T follicular helper cell (primary cell): ENCODE measurements around the gene NINJ1.

ENCODE experiments used
- DNase-seq: peaks from one replicate; pipeline ENCODE4 v3.0.0-alpha.2; 2020; ENCODE audit warnings: low read depth

Gene NINJ1

DNA sequence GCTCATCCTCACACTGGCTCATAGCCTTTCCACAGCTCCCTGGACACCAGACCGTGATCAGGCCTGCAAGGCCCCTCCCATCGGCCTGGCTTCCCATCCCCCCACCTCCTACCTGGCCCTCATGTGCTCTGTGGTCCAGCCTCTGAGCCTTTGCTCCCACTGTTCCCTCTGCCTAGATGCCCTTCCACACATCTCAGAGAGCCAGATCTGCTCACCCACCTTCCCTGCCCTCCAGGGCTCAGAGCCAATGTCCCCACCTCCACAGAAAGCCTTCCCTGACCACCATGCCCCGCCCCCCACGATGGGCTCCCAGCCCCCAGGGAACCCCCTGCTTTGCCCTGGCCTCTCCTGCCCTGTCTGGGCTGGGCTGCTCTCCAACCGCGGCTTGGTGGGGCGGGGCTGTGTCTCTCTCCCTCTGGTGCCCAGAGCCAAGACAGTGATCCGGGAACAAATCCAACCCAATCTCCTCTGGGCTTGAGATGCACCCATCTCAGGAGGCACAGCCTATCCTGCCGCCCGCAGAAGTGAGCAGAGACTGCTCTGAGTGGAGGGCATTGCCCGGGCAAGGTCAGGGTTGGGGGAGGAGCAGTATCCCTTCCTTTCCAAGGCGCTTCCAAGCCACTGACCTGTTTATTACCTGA lies 1.6 kb downstream of the NINJ1 start:
- no peak for DNase-seq

DNA sequence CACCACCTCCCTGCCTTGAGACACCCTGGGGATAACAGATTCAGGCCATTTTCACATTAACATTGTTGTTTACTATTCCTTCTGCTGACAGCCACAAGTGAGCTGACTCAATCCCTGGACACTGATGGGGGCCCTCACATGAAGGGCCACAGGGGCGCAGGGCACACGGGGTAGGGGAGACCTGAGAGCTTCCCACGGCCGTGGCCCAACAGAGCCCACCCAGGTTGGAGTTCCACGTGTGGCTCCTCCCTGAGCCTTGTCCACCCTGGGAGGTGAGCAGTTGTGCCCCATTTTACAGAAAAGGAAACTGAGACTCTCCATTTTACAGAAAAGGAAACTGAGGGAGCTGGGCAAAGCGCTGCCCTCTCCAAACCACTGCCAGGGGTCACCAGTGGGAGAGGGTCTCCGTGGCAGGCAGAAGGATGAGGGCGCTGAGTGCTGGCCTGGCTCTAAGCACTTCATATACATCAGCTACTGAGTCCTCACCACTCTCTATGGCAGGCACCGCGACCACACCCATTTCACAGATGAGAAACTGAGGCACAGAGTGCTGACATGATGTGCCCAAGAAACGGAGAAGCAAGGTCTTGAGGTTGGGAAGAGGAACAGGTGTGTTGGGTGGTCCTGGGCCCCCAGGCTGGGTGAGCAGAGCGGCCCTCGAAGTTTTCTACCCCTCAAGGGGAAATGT lies 2.3 kb downstream of the NINJ1 start:
- no peak for DNase-seq

DNA sequence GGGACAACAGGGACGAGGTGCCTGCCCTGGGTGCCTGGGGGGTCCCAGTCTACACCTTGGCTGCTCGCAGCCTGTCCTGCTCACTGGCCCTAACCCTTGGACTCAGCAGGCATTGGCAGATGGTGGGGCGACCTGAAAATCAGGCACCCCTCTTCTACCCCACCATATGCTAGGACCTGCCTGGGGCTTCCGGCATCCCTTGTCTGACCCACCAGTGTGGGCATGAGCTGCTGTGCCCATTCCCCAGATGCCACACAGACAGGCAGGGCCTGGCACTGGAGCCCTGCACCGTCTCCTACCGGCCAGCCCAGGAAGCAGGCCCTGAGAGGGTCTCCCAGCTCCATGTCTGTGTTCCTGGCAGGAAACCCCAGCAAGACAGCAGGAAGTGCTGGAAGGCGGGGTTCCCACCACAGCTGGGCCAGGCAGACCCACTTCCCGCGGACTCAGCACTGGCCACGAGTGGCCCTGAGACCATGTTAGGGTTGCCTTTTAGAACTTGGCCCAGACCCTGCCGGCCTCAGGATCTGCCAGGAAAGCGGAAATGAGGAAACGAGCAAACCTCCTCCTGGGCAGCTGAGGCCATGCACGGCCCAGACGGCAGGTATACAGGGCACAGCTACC lies 3.1 kb downstream of the NINJ1 start:
- no peak for DNase-seq

DNA sequence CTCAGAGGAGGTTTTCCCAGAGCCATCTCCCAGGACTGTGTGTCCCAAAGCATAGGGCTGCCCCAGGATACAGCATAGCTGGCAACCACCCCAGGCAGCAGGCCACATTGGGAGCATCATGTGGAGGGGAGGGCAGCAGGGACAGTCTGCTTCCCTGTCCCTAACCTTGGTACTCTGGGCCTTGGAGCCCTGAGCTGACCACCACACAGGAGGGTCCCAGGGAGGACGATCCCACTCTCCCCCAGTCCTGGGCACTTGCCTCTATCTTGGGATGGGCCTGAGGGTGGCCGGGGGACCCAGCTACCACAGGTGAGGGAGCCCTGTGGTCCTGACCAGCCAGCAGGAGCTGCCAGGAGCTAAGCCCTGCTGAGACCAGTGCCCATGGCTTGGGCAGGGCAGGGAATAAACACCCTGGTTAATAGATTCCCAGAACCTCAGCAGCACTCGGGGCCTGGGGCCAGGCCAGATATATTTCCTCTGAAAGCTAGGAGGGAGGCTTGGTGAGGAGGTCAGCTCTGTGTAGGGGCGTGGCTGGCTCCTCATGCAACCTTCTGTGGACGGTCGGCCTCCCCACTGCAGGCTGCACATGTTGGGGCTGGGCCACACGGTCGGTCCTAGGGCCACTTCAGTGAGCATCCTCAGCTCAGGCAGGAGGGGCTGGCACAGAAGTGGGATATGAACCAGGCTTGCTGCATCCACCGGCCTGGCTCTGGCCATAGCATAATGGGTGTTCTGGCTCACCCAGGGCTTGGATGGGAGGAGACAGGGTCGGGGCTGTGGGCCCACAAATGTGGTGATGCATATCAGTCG lies 4.2 kb downstream of the NINJ1 start:
- no peak for DNase-seq

DNA sequence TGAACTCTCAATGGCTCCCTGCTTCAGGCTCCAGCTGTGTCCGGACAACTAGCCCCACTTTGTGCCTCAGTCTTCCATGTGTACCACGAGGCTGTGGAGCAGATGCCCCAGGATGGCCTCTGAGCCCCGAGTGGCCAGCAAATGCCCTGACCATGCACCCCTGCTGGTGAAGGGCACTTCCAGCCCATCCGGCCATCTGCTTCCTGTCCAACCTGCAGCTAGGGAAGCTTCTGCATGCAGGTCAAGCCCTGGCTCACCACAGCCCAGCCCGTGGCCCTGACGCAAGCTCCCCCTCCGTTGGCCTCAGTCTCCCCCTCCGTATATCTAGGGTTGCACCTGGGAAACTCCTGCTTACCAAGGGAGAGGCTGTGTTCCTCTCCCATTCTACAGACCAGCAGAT lies 4.8 kb downstream of the NINJ1 start:
- DNase-seq, result no peak

DNA sequence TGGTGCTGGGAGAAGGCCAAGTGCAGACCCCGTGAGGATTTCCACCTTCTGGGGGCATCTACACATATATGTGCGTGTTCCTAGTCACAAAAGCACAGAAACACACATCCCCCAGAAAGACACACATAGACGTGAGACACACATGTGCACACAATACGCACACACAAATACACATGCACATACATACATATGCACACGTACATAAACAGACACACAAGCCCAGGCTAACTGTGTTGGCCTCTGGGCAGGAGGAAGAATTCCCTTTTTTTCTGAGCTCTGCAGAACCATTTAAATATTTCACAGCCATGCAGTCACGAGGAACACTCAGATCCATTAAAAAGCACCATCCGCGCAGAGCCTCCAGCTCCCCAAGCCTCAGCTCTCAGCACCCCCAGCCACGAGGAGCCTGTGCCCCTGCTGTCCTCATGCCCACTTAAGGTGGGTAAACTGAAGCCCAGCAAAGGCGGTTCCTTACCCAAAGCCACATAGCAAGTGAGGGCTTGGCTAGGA lies 5.3 kb downstream of the NINJ1 start:
- DNase-seq, result no peak

DNA sequence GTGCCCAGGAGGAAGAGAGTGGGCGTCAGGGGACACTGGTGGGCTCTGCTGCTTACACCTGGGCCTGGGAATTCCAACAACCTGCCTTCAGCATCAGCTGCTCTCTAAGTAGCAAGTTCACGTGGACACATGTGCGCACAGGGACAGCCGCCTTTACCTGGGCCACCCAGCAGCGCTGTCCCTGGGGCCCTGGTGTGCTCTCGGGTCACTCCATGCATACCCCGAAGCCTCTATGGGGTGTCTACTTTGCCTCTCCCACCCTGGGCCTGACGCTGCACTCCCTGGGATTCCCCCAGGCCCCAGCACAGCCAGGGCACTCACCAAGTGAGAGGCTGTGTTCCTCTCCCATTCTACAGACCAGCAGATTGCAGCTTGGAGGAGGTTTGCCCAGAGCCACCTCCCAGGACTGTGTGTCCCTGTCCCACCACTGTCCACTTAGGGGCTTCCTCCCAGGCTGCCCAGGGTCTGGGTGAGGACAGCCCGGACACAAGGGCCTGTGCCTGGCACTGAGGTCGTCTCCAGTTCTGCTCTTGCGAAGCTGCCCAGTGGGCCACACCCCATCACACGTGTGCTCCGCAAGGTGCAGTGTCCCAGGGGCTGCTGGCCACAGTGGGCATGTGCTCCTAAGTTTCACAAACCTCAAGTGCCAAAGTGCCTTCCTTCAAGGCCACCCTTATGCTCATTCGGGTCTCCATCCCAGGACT lies 5.9 kb downstream of the NINJ1 start:
- DNase-seq, result no peak

DNA sequence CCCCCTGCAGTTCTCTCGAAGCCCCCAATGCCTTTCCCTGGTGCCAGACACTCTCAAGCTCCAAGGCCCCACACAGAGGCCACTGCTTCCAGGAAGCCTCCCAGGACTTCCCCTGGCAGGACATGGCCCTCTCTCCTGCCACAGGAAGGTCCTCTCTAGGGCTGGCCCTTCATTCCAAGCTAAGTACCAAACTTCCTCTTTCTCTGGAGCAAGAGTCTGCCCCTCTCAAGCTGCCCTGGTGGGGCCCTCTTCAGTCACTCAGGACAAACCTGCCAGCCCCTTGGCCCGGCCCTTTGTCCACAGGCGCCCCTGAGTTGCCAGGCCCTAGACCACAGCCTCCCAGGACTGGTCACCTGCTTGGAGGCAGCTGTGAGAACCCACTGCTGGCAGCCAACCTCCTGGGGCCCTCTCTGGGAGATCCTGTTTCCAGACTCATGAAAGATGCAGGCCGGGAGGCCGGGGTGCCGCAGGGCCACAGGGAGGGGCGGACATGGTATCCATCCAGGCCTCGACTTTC lies 6.6 kb downstream of the NINJ1 start:
- DNase-seq, result no peak

DNA sequence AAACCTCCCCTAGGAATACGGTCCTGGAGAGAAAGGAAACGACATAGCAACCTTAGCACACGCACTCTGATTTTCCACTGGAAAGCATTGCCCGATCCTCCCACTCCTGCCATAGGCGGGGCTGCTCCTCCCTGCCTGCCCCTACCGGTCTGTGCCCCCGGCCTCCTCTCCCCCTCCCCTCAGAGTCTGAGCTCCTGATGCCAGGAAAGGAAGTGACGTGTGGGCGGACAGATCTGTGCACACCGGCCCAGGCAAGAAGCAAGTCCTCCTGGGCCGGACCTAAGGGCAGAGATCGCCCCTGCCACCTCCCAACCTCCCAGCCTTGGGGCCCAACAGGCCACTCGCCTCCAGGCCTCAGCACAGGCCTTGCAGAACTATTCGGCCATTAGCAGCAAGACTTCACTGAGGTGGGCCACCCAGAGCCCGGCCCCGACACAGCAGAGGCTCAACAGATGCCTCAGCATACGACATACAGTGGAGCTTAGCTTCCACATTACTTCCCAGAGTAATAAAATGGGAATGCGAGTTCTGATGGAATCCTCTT lies 7.2 kb downstream of the NINJ1 start:
- no peak for DNase-seq

DNA sequence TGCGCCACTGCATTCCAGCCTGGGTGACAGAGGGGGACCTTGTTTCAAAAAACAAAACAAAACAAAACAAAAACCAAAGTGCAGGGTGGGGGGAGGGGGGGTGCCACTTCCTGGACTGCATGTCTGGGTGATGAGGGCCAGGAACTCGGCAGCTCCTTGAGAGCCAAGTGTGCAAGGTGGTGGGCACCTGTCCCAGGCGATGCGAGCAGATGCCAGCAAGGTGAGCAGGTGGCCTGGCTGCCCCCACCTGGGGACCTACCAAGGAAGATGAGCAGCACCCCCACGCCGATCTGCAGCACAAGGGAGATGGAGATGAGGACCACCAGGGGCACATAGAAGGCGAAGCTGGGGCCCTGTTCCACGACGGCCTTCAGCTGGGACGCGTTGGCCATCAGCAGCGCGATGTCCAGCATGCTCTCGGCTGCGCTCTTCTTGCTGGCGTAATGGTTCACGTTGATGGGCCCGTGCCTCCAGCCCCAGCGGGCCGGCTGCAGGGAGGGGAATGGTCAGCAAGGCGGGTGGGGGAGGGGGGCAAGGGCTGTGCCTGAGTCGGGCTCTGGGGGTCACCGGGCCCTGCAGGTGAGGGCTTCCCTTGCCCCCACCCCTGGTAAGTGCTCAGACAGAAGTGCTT lies 7.8 kb downstream of the NINJ1 start:
- no peak for DNase-seq

DNA sequence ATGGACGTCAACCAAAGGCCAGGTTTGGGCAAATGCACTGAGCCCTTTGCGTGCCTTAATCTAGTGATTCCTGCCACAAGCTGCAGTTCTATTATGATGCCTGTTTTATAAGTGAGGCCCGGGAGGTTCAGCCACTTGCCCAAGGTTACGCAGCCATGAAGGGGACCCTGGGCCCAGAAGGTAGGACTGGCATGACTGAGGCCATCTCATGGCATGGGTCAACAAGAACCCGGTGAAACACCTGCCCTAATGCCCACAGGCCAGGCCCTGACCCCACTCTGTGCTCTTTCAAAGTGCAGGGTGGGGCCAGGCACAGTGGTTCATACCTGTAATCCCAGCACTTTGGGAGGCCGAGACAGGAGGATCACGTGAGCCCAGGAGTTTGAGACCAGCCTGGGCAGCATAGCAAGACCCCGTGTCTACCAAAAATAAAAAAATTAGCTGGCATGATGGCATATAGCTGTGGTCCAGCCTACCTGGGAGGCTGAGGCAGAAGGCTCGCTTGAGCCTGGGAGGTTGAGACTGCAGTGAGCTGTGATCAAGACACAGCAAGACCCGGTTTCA lies 8.6 kb downstream of the NINJ1 start:
- DNase-seq, result no peak

DNA sequence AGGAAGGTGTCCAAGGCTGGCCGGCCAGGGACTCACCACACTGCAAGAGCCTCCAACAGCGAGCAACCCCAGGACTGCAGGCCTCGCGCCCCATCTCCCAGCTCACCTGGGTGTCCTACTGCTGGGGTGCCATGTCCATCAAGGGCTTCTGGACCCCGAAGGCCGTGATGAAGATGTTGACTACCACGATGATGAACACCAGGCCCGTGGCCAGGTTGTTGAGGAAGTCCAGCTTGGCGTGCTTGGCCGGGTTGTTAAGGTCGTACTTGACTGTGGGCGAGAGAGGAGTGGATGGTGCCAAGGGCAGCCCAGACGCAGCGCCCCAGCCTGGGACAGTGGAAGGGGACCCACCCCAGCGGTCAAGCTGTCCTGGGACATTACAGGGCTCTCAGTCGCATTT lies 9.3 kb downstream of the NINJ1 start:
- DNase-seq, result no peak

DNA sequence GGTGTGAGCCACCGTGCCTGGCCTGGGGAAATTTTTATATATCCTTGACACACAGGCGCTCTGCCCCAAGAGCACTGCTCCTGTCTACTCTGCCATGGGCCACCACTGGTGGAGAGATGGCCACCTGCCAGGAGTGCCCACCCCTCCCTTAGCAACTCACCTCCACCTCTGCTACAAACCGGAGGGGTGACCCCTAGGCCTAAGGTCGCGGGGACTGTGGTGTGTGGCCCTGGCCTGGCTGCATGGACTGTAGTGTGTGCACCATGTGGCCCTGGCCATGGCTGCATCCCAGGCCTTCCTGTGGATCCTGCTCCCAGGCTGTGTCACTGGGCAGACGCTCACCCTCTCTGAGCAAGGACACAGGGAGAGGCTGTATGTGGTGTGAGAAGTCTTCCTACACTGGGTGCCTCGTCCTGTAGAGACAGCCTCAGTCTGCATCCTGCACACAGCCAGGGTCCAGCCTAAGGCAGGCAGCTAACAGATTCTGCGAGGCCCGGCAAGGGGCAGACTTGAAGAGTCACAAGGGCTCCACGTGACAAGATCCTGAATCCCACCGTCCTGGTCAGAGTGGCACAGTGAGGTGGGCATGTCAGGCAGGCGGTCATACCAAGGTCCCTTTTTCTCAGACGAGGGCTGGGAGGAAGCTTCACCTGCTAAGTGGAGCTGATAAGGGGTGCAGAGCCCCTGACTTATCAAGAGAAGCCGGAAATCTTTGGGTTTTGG lies 10.3 kb downstream of the NINJ1 start:
- no peak for DNase-seq

DNA sequence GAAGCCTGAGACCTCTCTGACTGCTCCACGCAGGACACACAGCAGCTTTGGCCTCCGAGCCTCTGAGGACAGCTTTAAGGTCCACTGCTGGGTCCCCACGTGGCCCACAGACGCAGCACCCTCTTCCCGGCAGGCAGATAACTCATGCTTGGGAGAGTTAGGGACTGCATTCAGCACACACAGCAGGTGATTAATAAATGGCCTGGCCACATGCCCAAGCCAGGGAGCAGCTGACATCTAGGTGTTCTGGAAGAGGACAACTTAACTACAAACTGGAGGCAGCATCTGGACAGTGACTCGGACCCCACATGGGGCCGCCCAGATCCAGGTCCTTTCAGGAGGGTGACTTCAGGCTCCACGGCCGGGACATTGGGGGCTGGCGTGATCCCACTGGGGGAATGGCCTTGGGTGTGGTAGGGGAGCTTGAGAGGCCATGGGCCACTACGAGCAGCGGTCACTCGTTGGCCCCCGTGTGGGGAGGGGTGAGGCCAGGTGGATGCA lies 11.3 kb downstream of the NINJ1 start:
- no peak for DNase-seq

DNA sequence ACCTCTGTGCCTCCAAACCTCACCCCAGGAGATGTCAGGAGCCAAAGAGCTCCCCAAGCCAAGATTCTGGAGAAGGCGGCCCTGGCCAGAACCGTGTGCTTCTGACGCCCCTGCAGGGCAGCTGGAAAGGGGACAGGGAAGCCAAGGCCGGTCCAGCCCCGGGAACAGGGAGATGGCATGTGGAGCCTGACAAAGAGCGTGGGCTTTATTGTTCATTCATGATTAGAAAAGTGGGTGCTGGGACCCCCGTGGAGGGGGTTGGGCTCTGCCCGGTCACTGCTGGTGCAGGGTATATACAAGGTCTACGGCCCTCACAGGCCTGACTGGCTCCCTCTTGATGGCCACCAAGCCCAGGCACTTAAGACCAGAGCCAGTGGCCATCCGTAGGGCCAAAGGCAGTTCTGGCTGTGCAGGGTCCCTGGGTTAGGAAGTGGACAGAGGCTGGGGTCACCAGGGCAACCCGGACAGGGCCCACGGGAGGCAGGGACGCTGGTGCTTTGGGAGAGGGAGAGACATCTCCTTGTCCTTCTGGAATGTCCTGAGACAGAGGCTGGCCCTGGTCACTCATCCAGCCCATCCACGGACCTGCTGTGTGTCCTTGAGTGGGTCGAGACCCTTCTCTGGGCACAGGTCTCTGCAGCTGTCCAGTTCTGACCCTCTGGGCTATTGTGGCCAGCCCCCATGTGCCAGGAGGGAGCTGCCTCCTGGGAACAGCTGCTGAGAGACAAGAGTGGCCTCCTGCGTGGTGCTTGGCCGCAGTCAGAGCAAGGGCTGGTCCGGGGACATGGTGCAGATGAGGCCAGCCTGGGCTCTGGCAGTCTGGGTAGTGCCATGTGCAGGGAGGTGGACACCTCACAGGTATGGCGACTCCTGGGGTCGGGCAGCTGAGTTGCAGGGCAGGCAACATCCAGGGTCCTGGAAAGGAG lies 12.5 kb downstream of the NINJ1 start:
- no peak for DNase-seq

DNA sequence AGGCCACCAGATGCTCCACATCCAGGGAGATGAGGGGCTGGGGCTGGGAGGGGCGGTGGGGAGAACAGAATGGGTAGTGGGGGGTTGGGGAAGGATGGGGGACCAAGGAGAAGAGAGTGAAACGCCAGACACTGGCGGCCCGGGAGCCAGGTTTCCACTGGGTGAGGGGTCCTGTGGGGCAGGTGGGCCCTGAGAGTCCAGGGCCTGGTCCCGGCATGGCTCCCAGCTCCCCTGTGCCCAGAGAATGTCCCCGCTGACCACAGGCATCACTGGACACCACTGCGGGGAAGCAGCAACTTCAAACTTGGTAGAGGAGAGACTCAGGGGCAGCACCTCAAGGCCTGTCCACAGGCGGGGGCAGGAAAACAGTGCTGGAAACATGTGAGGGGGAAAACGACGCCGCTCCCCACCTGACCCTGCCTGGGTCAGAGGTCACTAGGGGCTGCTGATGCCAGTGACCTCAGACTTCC lies 13.2 kb downstream of the NINJ1 start:
- no peak for DNase-seq

DNA sequence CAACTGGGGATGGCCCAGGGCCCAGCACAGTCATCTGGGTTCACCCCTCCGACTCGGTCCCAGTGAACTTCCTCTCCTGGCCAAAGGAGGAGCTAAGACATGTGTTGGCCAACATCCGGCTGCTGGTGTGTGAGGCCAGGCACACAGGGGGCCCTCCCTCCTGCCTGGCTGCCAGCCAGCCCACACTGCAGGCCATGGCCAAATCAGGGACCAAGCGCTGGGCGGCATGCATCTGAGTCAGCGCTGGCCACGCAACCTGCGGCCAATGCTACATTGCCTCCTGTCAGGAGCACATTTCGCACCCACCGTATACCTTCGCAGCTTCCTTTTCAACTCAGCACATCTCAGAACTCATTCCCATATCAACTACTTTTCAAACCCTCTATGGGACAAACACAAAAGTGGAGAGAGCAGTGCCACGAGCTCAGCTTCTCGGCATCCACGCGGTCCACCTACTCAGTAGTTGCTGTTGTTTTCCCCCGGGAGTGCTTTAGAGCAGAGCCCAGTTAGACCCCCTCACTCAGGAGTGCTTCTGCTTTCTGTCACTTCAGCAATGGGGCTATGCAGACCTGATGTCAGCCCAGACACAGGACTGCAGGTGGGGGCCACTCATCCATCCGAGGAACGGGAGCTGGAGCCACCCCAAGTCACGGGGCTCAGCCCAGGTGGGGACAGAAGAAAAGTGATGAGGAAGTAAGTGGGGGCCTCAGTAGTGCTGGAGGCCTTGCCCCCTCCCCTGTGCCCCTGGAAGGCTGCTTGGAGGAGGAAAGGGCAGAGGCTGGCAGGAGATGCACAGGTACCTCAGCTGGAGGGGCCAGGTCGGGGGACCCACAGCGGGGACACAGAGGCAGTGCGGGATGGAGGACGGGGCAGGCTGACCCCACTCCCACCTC lies 13.9 kb downstream of the NINJ1 start:
- DNase-seq, result no peak

DNA sequence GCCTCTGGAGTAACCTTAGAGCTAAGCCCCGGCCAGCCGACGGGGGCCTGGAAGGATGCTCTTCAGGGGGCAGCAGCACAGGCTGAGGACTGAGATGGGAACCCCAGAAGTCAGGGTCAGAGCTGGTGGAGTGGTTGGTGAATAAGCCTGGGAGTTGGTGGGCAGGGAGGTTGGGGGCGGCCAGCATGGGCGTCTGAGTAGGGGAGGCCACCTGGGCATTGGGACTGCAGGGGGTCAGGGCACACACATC lies 14.4 kb downstream of the NINJ1 start:
- DNase-seq, result no peak
